K562 (cell line): ENCODE data around the gene CD55. TPM values are rescaled to one million over a fixed set of nuclear protein-coding genes. Genes with fewer than 3 reads are reported as not detected.
A peak's percentile ranks its signal among the peaks of the same experiment; 100 is the strongest.

Experiments
- ATAC-seq: fragments of 200-7000 bp; cut with Tn5 transposase; 3 replicates; pipeline ENCODE4 v1.9.1; 2020; ENCODE audit warnings: moderate library complexity
- BruUV-seq: library from RNA; stranded (reverse); fragments of 400-500 nt; replicated peaks from 2 replicates; lab custom pipeline; 2021; lab: Mats Ljungman, UMichigan
- CTCF ChIA-PET: fragments of 300-600 bp; formaldehyde crosslinking; extraction: SDS; loops from one replicate; lab custom pipeline; 2021; ENCODE audit warnings: low intra/inter-chr PET ratio; lab: Yijun Ruan, JAX
- POLR2A ChIA-PET: fragments of 300-600, 350-650 bp; sonication (Branson Sonifier 250); formaldehyde crosslinking; extraction: SDS; loops from one replicate; lab custom pipeline; 2021; ENCODE audit warnings: antibody characterized with exemption, inconsistent platforms; lab: Yijun Ruan, JAX
- DNase-seq, 4 experiments: peaks; one replicate each; pipeline versions ENCODE4 v3.0.0 to v3.0.0-alpha.2; 2011 to 2018; ENCODE audit warnings: low spot score in 3 of 4, mixed read lengths in 3 of 4; ENCODE audit errors: extremely low read depth in 1 of 4
- FAIRE-seq: peaks from 2 replicates; lab custom pipeline; 2011; peaks lifted over from hg19 to GRCh38; lab: Jason Lieb, UNC
- H2AFZ ChIP-seq: 2 replicates; pipeline ENCODE4 v1.6.0; 2011; ENCODE audit warnings: low read depth, low read length, control low read depth, inconsistent platforms
- H3K27ac ChIP-seq: fragments of 200-600 bp; 3 replicates; pipeline ENCODE4 v1.8.0; 2011; ENCODE audit warnings: low read depth, mild to moderate bottlenecking, control low read depth, inconsistent platforms, low read length, moderate library complexity, mixed read lengths; ENCODE audit errors: extremely low read depth
- H3K27me3 ChIP-seq, 2 experiments: fragments of 300-600 bp in 1 of 2; 2 replicates in 1 of 2; 3 replicates in 1 of 2; pipeline versions ENCODE4 v1.6.0 to v1.8.0; 2011; ENCODE audit warnings: inconsistent platforms in 2 of 2, low read length in 2 of 2, mild to moderate bottlenecking in 1 of 2, mixed read lengths in 1 of 2, moderate library complexity in 1 of 2; ENCODE audit not compliant: control insufficient read depth in 2 of 2, insufficient read depth in 2 of 2
- H3K36me3 ChIP-seq: fragments of 300-600 bp; 3 replicates; pipeline ENCODE4 v1.8.0; 2011; ENCODE audit warnings: mild to moderate bottlenecking, low read length, inconsistent platforms; ENCODE audit not compliant: control insufficient read depth, insufficient read depth
- H3K4me1 ChIP-seq, 2 experiments: fragments of 200-600 bp in 1 of 2; replicated peaks in 1 of 2; 2 replicates in 1 of 2; 3 replicates in 1 of 2; pipeline versions ENCODE4 v1.5.1 to v1.8.0; 2011; ENCODE audit warnings: inconsistent platforms in 2 of 2, low read length in 2 of 2, mild to moderate bottlenecking in 1 of 2, mixed read lengths in 1 of 2, moderate library complexity in 1 of 2; ENCODE audit not compliant: control insufficient read depth in 2 of 2, insufficient read depth in 2 of 2
- H3K4me2 ChIP-seq: 2 replicates; pipeline ENCODE4 v1.6.1; 2011; ENCODE audit warnings: low read length, control low read depth, inconsistent platforms, mixed read lengths; ENCODE audit not compliant: insufficient read depth
- H3K4me3 ChIP-seq: fragments of 200-600 bp; sonication (generic), shearing (Covaris generic); 2 replicates; pipeline ENCODE4 v1.5.1; 2016; ENCODE audit warnings: control low read depth, inconsistent platforms
- H3K79me2 ChIP-seq: fragments of 200-600 bp; 3 replicates; pipeline ENCODE4 v1.8.0; 2011; ENCODE audit warnings: low read length, inconsistent platforms; ENCODE audit not compliant: control insufficient read depth, insufficient read depth
- H3K9ac ChIP-seq, 2 experiments: 2 replicates each; pipeline versions ENCODE4 v1.6.0 to v1.6.1; 2011; ENCODE audit warnings: low read depth in 2 of 2, low read length in 2 of 2, control low read depth in 1 of 2, inconsistent platforms in 1 of 2, mild to moderate bottlenecking in 1 of 2, mixed read lengths in 1 of 2; ENCODE audit not compliant: insufficient read depth in 1 of 2
- H3K9me1 ChIP-seq: one replicate; pipeline ENCODE4 v1.6.0; 2011; ENCODE audit warnings: inconsistent platforms, mild to moderate bottlenecking, low read length, moderate library complexity; ENCODE audit not compliant: control insufficient read depth, insufficient read depth
- H3K9me3 ChIP-seq: replicated peaks from 2 replicates; pipeline ENCODE4 v1.5.1; 2011; ENCODE audit warnings: low read depth, low read length, inconsistent platforms; ENCODE audit not compliant: control insufficient read depth, insufficient read depth
- H4K20me1 ChIP-seq: replicated peaks from 2 replicates; pipeline ENCODE4 v1.6.1; 2011; ENCODE audit warnings: low read length, inconsistent platforms, mixed read lengths; ENCODE audit not compliant: control insufficient read depth, insufficient read depth
- FOXK1 ChIP-seq: sonication (generic); formaldehyde crosslinking; IDR thresholded peaks from 2 replicates; pipeline ENCODE4 v1.8.0; 2022; ENCODE audit warnings: missing genetic modification reagents, mild to moderate bottlenecking, borderline replicate concordance
- FOXP1 ChIP-seq: sonication (generic); formaldehyde crosslinking; IDR thresholded peaks from 2 replicates; pipeline ENCODE4 v1.8.0; 2022; ENCODE audit warnings: mild to moderate bottlenecking, missing genetic modification reagents
- HDGF ChIP-seq: fragments of 450-650 bp; IDR thresholded peaks from 2 replicates; pipeline ENCODE4 v1.6.1; 2016
- IFI16 ChIP-seq: fragments of 250-450 bp; sonication (Bioruptor Pico); IDR thresholded peaks from 2 replicates; pipeline ENCODE4 v2.1.2; 2022; ENCODE audit warnings: mild to moderate bottlenecking, inconsistent platforms
- KDM4B ChIP-seq, 2 experiments: fragments of 450-650 bp in 1 of 2; sonication (generic) in 1 of 2; IDR thresholded peaks; 2 replicates each; pipeline ENCODE4 v1.6.1; 2016 to 2017; ENCODE audit warnings: borderline replicate concordance in 2 of 2, antibody characterized with exemption in 1 of 2, low read depth in 1 of 2, mild to moderate bottlenecking in 1 of 2
- POLR2A ChIP-seq: fragments of 450-650 bp; conservative IDR thresholded peaks from 2 replicates; pipeline ENCODE4 v1.6.1; 2016
- POLR2B ChIP-seq: fragments of 450-650 bp; IDR thresholded peaks from 2 replicates; pipeline ENCODE4 v1.6.1; 2018; ENCODE audit warnings: low read depth; ENCODE audit not compliant: partially characterized antibody
- SMARCE1 ChIP-seq: fragments of 450-650 bp; IDR thresholded peaks from 2 replicates; pipeline ENCODE4 v1.7.1; 2016; ENCODE audit warnings: mild to moderate bottlenecking
- SUPT5H ChIP-seq: fragments of 450-650 bp; IDR thresholded peaks from 2 replicates; pipeline ENCODE4 v1.6.1; 2016
- TEAD1 ChIP-seq, 2 experiments: fragments of 450-650 bp in 1 of 2; sonication (generic) in 1 of 2; formaldehyde crosslinking; IDR thresholded peaks; 2 replicates each; pipeline versions ENCODE4 v1.4.0 to v1.8.0; 2020 to 2022; ENCODE audit warnings: mild to moderate bottlenecking in 2 of 2, missing genetic modification reagents in 1 of 2
- ZNF121 ChIP-seq: sonication (generic); formaldehyde crosslinking; conservative IDR thresholded peaks from 2 replicates; pipeline ENCODE4 v1.8.0; 2022; ENCODE audit warnings: missing genetic modification reagents
- ZNF561 ChIP-seq: fragments of 450-650 bp; formaldehyde crosslinking; conservative IDR thresholded peaks from 2 replicates; pipeline ENCODE4 v1.4.0; 2020; ENCODE audit warnings: mild to moderate bottlenecking, moderate library complexity
- WGBS: fragments of 100-300 bp; shearing (Covaris generic); methylation state at CpG from one replicate; pipeline ENCODE4 v1.1.6; 2016; ENCODE audit warnings: low coverage, mixed read lengths; ENCODE audit not compliant: insufficient coverage; ENCODE audit errors: missing lambda C conversion rate; 5-methylcytosine and 5-hydroxymethylcytosine counted together
- in situ Hi-C: fragments of 300-500 bp; cut with MboI; formaldehyde crosslinking; loops from 4 replicates; pipeline ENCODE4 v1.15.0; 2018; ENCODE audit warnings: inconsistent platforms, mixed read lengths
- intact Hi-C: fragments of 100-400 bp; cut with micrococcal nuclease; formaldehyde crosslinking; loops from 2 replicates; pipeline ENCODE4 v1.14.2; 2022
- polyA plus RNA-seq, 8 experiments: library from polyadenylated mRNA; depleted of rRNA in 4 of 8; stranded (reverse) in 5 of 8; unstranded in 3 of 8; fragments of >200 nt; fragmentation: Nextera tagmentation in 2 of 8; fragmentation: Illumina TruSeq in 1 of 8; extraction: Ambion mirVana in 2 of 8; extraction: Trizol in 1 of 8; gene quantifications; 2 replicates each; pipeline versions ENCODE4 v1.2.1 to v1.2.3, GENCODE V29; 2011 to 2014; ENCODE audit warnings: inconsistent platforms in 1 of 8, missing spikeins in 1 of 8
- total RNA-seq, 7 experiments: library from RNA; depleted of rRNA in 6 of 7; stranded (reverse); fragments of >200 nt in 6 of 7; fragmentation: Illumina TruSeq in 2 of 7; extraction: Trizol in 2 of 7; gene quantifications; 2 replicates each; pipeline versions ENCODE4 v1.2.1 to v1.2.3, GENCODE V29; 2011 to 2021; ENCODE audit warnings: low replicate concordance in 1 of 7

Gene CD55
- total and polyA plus RNA-seq, 9 of the 15 experiments (the other 6 are each of a cell fraction or from before 2014, with no cell fraction given): 17.7 to 150 (median 97.0) TPM

- ChIA-PET CTCF (no interaction called here), POLR2A (interaction anchor here (0.7 to 1.9 kb wide), 5 partner anchors 8 to 236 kb away, joined by 3 to 8 read pairs (median 4); partner anchors contain the start of gene CD55)
- H3K9me3 ChIP-seq: no peaks in the 10 kb centered on the region
- peaks cover 11% of the 10 kb centered on the region for H3K79me2 ChIP-seq
- FAIRE-seq: no peak
- no peak overlapping the region for H2AFZ ChIP-seq
- H3K4me1 ChIP-seq: peaks cover 0 to 2% of the 10 kb centered on the region in 2 experiments; a peak in 1 of 5 replicates
- H3K4me3 ChIP-seq: no peak overlapping the region
- BruUV-seq: no TSS peak
- no peak overlapping the region for H3K27ac ChIP-seq
- H3K27me3 ChIP-seq: no peaks in the 10 kb centered on the region
- H3K9ac ChIP-seq: no peak overlapping the region
- intact Hi-C loops: no loop called here
- in situ Hi-C loops: no loop called here
- DNase-seq: no peak
- TF ChIP-seq FOXP1 (CRISPR knock-in tag): no peak
- TF ChIP-seq HDGF: peak; percentile 24; the same call in 1 of the 2 replicates
- 0 out of 4 replicates have a peak, but pooled peaks of 1 of the 2 experiments have one; percentile 3 for TF ChIP-seq TEAD1 (CRISPR knock-in tag; IDR thresholded peaks at IDR 0.05)
- 0 out of 2 replicates have a peak, but pooled peaks have one; percentile 34 for TF ChIP-seq SUPT5H
- TF ChIP-seq ZNF121 (CRISPR knock-in tag): peak; percentile 81
- no peak for TF ChIP-seq KDM4B (IDR thresholded peaks at IDR 0.05; ENCODE audit: borderline replicate concordance in 2 of 2, low read depth in 1 of 2)
- no peak for TF ChIP-seq IFI16 (CRISPR knock-in tag)
- peak; percentile 40; the same call in 1 of the 2 replicates for TF ChIP-seq POLR2A
- no peak for TF ChIP-seq ZNF561 (CRISPR knock-in tag)
- TF ChIP-seq FOXK1 (CRISPR knock-in tag): 0 out of 2 replicates have a peak, but pooled peaks have one; percentile 27
- peak; percentile 60 for TF ChIP-seq POLR2B
- no peak for TF ChIP-seq SMARCE1
- no peaks in the 10 kb centered on the region for H4K20me1 ChIP-seq
- WGBS: 98% methylated on average over 3 of the region's 3 CpGs
- H3K9me1 ChIP-seq: no peaks in the 10 kb centered on the region
- no peak overlapping the region for H3K4me2 ChIP-seq
- H3K36me3 ChIP-seq: peaks cover 96% of the 10 kb centered on the region
- ATAC-seq: no peak; the same call in 1 of the 3 replicates
Observed at GRCh38 chr1:207329469-207329868, 8.0 kb downstream of the CD55 start.
